NCI-H526 treated with DMSO at 0.1 percent for 48 hours (cell line): Measurements from ENCODE around the gene DNAH9.

Experiments used
- DNase-seq: peaks from one replicate; lab custom pipeline; 2025; lab: John Stamatoyannopoulos, UW

Gene DNAH9

GRCh38 chr17:11852231-11852630 is 254.0 kb downstream of the DNAH9 start:
- DNase-seq = no peak

GRCh38 chr17:11852912-11853311 is 254.6 kb downstream of the DNAH9 start:
- DNase-seq = no peak

DNA sequence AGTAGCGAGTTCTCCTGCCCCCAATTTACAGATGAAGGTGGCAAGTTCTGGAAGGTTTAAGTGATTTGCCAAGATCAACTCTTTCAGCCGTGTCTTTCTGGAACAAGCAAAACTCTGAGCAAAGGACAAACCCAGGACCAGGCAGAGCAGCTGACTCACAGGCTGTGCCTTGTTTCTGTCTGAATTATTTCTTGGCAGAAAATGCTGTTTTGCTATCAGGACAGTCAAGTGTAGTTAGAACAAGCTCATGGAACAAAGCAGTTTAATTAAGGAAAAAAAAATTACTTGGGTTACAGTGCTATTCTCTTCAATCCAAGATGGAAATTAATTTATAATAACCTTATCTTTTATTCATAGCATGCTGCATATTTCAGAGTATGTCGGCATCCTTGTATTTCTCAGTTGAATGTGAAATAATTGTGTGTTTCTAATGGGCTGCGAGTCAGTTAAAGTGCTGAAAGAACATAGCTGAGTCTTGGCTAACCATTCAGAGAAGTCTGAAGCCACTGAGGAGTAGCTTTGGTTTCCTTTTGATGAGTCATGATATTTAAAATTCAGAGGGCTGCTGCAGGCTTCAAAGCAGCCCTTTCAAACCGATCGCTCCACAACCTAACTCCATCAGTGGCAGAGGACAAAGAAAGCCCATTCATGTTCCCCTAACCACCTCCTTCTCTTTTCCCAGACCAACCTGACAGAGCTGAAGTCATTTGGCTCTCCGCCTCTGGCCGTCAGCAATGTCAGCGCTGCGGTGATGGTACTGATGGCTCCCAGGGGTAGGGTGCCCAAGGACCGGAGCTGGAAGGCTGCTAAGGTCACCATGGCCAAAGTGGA is 255.3 kb downstream of the DNAH9 start:
- DNase-seq = no peak

DNA sequence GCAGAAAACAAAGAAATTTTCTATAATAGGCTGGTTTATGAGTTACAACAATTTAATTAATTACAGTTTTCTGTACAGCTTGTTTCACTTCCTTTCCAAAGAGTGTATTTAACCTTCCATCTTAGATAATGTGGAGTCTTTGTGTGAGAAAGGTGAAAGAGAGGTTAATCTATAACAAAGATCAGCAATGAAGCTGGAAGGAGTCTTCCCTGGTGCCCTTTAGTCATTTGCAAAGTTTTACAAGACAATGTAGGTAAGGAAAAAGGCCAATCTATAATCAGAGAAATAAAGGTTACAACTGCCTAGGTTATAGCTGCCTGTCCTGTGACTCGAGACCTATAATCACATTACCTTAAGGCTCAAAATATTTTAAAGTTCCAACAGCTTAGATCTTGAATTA is 257.0 kb downstream of the DNAH9 start:
- no peak for DNase-seq

- no peak for DNase-seq
Observed at GRCh38 chr17:11857006-11857405, 258.7 kb downstream of the DNAH9 start.

GRCh38 chr17:11869680-11870394 is 271.6 kb downstream of the DNAH9 start:
- DNase-seq = no peak

DNA sequence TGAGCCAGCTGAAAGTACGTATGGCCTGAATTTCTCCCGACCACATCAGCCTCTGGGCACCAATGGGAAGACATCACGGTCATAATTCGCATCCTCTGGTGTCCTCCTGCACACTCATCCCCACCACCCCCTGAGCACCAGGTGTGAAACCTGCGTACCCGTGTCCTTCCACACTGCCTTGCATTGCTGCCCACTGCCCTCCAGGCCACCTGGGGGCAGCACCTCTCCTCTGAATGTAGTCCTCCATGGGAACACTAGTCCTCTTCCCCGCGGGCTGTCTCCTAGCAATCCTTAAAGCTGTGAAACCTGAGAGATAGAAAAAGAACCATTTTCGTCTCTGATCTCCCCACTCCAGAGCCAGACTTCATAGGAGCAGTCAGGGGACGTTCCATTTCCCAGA is 273.5 kb downstream of the DNAH9 start:
- DNase-seq = no peak

DNA sequence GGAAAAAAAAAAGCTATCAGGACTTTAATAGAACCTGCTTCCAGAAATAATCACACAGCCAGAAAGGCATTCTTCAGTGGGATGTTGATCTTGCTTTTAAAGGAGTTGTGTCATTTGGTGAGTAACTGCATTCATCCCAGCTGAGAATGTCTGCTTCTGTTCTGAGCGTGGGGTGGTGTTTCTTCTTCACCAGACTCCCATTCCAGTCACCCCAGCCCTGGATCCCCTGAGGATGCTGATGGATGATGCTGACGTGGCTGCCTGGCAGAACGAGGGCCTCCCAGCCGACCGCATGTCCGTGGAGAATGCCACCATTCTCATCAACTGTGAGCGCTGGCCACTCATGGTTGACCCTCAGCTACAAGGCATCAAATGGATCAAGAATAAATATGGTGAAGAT is 276.5 kb downstream of the DNAH9 start:
- DNase-seq = no peak

DNA sequence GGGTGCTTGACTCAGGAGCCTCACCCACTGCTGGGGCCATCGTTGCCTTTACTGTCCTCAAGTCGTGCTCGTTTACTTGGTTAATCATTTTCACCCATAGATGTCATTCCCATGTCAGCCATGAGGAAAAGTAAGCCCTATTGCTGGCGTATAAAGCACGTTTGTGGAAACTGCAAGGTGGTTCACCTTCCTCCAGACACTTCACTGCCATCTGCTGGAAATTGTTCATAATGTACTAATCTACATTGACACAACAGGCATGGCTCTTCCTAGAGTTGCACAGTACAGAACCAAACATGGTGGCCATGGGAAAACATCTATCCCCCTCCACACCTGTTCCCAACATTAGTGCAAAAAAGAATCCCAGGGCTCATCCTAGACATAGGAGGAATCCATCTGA is 282.4 kb downstream of the DNAH9 start:
- peak; percentile 11 for DNase-seq

GRCh38 chr17:11882716-11883115 is 284.4 kb downstream of the DNAH9 start:
- no peak for DNase-seq

DNA sequence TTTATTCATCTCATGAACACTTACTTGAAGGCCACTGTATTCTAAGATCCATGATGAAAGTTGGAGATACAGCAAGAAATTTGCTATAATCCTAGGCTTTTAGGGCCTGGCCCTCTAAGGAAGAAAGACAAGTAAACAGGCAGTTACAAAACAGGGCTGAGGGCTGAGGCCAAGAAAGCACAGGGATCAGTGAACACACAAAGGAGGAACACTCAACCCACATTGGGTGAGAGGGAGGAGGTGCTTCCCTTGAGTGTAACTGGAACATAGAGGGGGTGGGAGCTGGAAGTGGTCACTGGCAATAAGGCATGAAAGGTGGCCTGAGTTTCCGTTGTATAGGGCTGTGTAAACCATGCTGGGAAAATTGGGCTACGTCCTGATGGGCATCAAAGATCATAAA is 286.8 kb downstream of the DNAH9 start:
- no peak for DNase-seq

GRCh38 chr17:11889266-11889665 is 291.0 kb downstream of the DNAH9 start:
- DNase-seq = no peak

- DNase-seq = no peak
Observed at GRCh38 chr17:11893862-11894261, 295.6 kb downstream of the DNAH9 start.

- no peak for DNase-seq
Observed at GRCh38 chr17:11896199-11896598, 297.9 kb downstream of the DNAH9 start.

DNA sequence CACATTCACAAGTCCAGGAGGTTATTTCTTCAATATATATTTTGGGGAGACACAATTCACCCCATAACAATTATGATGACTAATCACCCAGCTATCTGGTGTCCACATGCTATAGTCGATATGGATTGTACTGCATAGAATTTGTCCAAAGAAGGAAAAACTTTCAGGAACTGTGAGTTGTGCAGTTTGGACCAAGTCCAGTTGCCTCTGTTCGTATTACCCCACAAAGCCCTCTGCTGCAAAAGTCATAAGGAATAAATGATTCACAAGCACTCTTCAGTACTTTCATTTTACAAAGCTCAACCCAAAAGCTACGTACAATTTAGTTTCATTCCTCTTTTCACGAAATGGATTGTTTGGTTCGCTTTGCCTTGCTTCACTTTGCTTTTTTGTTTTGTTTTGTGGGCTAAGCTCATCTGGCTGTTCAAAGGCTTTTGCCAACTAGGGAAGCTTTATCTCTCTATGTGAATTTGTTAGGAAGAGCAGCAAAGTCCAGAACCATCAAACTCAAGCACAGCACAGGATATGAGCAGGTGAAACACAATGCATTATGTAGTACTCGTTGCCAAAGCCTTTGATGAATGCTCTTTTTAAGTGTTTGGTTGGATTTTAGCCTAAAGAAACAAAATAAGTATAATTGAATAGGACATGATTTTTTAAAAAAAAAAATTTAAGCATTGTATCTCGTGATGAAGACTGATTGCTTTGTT is 300.4 kb downstream of the DNAH9 start:
- no peak for DNase-seq

DNA sequence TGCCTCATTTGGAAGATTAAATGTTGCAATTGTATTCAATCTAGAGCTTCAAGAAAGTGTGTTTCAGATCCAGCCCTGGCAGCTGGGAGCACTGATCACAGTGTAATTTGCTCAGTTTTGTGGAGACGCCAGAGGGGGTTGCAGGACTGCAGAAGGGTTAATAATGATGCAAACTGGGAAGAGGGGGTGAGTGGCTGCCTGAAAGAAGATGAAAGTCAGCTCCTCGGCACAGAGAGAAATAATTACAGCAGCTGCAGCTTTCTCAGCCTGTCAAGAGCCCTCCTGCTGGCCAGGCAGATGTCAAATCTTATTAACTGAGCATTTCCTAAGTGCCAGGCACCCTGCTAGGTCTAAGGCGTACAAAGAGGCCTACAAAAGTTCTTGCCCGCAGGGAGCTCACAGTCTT is 301.3 kb downstream of the DNAH9 start:
- no peak for DNase-seq

GRCh38 chr17:11900041-11900476 is 301.8 kb downstream of the DNAH9 start:
- no peak for DNase-seq

DNA sequence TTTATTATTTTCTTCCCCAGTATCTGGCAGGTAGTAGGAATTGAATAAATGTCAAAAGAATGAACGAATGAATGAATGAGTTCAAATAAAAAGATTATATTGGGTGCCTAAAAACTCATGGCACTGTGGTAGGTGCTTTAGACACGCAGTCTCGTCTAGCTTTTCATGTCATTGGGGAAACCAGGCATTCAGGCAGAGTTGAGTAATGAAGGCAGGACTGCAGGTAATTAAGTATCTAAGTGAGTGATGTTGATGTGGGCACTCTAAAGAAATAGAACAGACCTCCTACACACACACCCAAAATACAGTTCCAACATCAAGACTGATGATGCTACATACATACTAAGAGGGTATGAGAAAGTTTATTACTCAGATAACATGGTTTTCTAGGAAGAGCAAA is 302.4 kb downstream of the DNAH9 start:
- DNase-seq = no peak

GRCh38 chr17:11901931-11902330 is 303.7 kb downstream of the DNAH9 start:
- DNase-seq = no peak

GRCh38 chr17:11908711-11909146 is 310.5 kb downstream of the DNAH9 start:
- DNase-seq = no peak

DNA sequence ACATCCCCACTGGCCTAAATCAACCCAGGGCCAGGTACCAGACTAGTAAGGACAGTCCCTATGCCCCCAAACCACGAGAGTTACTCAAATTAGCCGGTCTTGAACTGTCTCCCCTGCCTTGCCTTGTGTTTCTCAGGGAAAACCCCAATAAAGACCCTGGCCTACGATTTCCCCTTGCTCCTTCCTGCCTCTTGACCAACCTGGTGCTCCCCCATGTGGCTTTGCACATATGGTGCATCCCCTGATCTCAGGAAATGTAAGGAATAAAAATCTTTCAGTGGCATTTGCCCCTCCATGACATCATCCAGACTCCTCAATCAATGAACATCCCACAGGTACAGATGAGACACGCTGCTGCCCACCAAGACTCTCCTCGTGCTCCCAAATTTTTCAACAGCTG is 311.1 kb downstream of the DNAH9 start:
- no peak for DNase-seq

GRCh38 chr17:11916091-11916490 is 317.8 kb downstream of the DNAH9 start:
- no peak for DNase-seq

DNA sequence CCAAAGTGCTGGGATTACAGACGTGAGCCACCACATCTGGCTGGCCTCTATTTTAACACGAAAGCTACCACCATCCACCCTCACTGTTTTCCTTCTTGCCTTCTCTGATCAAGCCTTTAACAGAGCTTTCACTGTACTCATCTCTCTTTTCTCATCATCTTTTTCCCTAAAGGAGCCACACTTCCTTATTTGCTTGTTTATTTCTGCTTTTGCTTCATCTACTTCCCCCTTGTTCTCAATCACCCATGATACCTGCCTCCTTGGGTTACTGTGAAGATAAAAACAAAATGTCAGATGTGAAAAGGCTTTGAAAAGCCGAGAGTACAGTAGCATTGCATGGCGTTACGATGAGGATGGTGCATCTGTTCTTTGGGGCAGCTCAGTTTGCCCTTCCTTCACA is 319.1 kb downstream of the DNAH9 start:
- DNase-seq = no peak
